ENCODE data around the gene ANLN.

The ANLN gene

DNA sequence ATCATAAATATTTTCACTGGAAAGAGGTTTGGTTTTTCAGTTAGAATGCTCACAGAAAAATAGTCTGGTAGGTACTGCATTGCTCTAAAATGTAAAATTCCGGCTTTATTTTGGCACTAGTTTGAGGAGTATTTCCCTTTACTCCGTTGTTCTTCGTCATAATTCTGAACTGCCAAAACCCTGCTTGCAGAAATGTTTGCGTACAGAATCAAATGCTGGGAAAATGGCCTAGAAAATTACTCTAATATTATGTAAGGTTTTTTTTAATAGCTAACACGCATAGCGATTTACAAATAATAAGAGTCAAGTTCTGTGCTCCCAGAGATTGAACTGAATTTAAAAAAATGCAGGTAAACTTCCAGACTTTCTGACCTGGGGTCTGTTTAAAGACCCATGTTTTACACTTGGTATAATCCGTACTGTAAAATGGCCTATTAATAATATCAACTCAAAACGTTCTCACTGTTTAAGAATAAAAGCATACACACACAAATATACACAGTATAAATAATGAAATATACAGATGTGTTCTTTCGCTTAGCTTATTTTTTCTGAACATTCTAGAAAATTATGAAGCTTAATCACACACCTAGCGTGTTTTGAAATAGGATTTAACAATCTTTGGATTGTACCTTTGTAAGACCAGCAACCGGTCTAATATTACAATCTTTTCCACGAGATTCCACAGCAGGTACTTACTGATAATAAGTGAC is 23.5 kb upstream of the ANLN start:
- H3K4me3 ChIP-seq (ENCODE audit: control insufficient read depth, low read depth, low read length), result peak overlapping the region; percentile 74
- TF ChIP-seq, protein P1, sequence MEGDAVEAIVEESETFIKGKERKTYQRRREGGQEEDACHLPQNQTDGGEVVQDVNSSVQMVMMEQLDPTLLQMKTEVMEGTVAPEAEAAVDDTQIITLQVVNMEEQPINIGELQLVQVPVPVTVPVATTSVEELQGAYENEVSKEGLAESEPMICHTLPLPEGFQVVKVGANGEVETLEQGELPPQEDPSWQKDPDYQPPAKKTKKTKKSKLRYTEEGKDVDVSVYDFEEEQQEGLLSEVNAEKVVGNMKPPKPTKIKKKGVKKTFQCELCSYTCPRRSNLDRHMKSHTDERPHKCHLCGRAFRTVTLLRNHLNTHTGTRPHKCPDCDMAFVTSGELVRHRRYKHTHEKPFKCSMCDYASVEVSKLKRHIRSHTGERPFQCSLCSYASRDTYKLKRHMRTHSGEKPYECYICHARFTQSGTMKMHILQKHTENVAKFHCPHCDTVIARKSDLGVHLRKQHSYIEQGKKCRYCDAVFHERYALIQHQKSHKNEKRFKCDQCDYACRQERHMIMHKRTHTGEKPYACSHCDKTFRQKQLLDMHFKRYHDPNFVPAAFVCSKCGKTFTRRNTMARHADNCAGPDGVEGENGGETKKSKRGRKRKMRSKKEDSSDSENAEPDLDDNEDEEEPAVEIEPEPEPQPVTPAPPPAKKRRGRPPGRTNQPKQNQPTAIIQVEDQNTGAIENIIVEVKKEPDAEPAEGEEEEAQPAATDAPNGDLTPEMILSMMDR (conservative IDR thresholded peaks at IDR 0.05; ENCODE audit: control insufficient read depth, insufficient read depth, low read depth, low read length), result no peak
- no peak for DNase-seq (ENCODE audit: low read depth)

DNA sequence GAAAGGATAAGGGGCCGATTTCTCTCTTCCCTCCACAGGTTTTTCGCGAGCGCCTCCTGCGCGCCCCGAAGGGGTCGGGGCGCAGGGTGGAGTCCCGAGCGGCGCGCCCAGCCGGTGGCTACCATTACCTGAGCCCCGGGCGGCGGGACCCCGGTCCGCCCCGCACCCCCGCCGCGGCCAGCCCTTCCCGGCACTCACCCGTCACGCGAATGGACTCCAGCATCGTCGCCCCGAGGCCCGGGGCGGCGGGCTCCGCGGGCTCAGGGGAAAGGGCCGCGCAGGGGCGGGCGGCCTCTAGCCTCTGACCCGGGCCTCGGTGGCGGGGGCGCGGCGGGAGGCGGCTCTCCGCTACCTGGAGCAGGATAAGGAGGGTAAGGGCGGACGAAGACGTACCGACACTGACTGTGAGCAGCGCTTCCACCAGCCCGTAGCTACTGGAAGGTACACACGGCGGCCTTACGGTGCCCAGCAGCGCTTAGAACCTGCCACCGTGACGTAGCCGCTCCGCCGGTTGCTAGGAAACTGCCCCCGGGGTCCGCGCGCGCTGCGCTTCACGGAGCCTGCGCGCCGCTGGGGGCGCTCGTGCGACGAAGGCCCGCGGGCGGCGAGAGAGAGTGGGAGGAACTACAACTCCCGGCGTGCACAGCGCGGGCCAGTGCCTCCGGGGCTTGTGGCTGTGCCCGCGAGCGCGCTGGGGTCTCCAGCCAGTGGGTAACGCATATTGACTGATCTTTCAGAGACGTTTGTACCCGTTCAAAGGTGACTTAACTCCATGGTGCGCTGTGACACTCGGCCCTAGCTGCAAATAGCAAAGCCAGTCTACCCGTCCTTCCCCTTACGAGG is 22.7 kb upstream of the ANLN start:
- H3K4me3 ChIP-seq (ENCODE audit: control insufficient read depth, low read depth, low read length), result peak overlapping the region; percentile 74
- TF ChIP-seq, protein P1 (conservative IDR thresholded peaks at IDR 0.05; ENCODE audit: control insufficient read depth, insufficient read depth, low read depth, low read length), result peak; percentile 45
- DNase-seq (ENCODE audit: low read depth), result peak; percentile 73

DNA sequence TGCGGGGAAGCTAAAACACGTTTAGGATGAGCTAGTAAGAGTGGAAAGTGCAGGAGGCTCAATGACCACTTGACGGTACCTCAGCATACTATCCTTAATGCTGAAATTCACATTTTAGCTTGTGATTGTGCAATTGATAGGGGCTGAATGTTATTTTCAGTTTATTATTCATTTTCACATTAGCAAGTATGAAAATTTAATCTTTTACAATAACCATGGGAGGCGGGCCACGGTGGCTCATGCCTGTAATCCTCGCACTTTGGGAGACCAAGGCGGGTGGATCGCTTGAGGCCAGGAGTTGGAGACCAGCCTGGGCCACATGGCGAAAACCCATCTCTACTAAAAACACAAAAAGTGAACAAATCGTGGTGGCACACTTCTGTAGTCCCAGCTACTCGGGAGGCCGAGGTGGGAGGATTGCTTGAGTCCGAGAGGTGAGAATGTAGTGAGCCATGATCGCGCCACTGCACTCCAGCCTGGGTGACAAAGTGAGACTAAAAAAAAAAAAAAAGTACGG is 22.0 kb upstream of the ANLN start:
- TF ChIP-seq, protein P1 (conservative IDR thresholded peaks at IDR 0.05; ENCODE audit: control insufficient read depth, insufficient read depth, low read depth, low read length), result no peak
- H3K4me3 ChIP-seq (ENCODE audit: control insufficient read depth, low read depth, low read length), result peak overlapping the region; percentile 74
- DNase-seq (ENCODE audit: low read depth), result no peak

DNA sequence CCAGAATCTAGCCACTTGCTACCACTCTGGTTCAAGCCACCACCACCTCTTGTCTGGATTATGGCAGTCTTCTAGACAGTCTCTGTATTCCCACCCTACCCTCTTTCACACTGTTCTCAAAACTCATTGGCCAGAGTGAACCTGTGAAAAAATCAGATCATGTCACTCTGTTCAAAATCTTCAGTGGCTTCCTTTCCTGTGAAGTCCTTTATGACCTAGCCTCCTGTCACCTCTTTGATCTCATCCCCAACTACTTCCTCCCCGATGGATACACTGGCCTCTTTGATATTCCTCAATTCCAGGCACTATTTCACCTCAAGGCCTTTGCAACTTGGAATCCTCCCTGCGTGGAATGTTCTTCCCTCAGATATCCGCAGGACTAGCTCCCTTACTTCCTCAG is 21.2 kb upstream of the ANLN start:
- no peak overlapping the region for H3K4me3 ChIP-seq (ENCODE audit: control insufficient read depth, low read depth, low read length)
- TF ChIP-seq, protein P1 (conservative IDR thresholded peaks at IDR 0.05; ENCODE audit: control insufficient read depth, insufficient read depth, low read depth, low read length), result no peak
- DNase-seq (ENCODE audit: low read depth), result no peak

DNA sequence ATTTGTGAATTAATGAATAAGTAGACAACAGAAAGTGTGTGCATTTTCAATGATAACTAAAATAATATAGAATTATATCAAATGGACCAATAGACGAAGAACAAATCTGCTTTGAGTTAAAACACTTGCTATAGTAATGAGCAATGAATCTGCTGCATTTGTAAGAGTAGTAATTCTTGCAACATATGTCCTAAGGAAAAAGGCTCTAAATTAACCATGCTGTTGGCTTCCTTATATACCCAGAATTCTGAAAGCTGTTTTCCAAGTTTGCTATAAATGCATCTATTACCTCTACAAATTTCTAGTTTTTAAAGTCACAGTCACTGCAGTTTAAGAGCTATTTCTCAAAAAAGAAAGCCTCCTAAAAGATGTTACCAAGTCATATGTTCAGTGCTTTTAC is 20.5 kb upstream of the ANLN start:
- no peak for DNase-seq (ENCODE audit: low read depth)
- TF ChIP-seq, protein P1 (conservative IDR thresholded peaks at IDR 0.05; ENCODE audit: control insufficient read depth, insufficient read depth, low read depth, low read length), result no peak
- H3K4me3 ChIP-seq (ENCODE audit: control insufficient read depth, low read depth, low read length), result no peak overlapping the region

DNA sequence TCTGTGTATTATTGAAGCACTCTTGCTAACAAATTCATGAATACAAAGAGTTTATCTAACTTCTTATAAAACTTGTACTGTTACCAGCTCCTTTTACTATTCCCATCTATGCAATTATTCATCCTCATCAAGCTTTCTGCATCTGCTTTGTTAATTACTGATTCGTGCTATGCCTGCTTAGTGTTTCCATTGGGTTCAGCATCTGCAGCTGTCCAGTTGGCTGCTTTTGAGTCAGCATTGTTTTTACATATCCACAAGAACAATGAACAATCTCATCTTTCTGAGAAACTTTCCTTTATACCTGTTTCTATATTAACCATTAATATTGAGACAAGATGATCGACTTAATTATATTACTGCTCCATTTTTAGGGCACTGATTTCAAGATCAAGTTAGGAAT is 19.6 kb upstream of the ANLN start:
- H3K4me3 ChIP-seq (ENCODE audit: control insufficient read depth, low read depth, low read length), result no peak overlapping the region
- no peak for DNase-seq (ENCODE audit: low read depth)
- TF ChIP-seq, protein P1 (conservative IDR thresholded peaks at IDR 0.05; ENCODE audit: control insufficient read depth, insufficient read depth, low read depth, low read length), result no peak
